GM18873 (cell line): Measurements from ENCODE around the gene RBFOX1.

Source experiments
- ATAC-seq: cut with Tn5 transposase; IDR thresholded peaks from one replicate; pipeline ENCODE4 v1.9.1; 2021; ENCODE audit warnings: mild to moderate bottlenecking, moderate library complexity, moderate number of reproducible peaks; ENCODE audit not compliant: unreplicated experiment, low FRiP score

RBFOX1 gene

DNA sequence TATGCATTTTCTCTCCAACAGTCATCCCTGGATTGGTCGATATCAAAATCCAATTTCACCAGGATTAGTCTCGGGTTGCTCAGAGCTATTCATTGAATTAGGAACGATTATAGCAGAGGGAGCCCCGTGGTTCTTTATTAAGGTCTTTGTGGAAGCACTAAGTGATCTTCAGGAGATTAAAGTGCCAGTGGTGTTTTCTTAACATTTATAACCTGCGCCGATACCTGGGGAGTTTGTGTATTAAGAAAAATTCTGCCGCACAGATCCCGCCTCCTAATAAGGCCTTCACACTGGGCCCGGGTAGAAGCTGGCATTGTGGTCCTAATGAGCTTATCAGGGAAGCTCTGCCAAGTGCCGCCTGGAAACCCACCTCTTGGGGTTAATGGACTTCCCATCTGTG, 238.7 kb downstream of the RBFOX1 start:
- no peak for ATAC-seq

DNA sequence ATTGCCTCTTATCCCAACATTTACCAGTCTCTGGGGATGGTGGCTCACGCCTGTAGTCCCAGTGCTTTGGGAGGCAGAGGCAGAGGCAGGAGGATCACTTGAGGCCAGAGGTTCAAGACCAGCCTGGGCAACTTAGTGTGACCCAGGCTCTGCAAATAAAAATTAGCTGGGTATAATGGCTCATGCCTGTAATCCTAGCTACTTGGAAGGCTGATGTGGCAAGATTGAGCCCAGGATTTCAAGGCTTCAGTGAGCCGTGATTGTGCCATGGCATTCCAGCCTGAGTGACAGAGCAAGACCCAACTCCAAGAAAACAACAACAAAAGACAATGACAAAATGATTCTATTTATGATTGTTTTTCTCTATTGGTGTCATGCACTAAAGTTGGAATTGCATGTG, 244.9 kb downstream of the RBFOX1 start:
- no peak for ATAC-seq

DNA sequence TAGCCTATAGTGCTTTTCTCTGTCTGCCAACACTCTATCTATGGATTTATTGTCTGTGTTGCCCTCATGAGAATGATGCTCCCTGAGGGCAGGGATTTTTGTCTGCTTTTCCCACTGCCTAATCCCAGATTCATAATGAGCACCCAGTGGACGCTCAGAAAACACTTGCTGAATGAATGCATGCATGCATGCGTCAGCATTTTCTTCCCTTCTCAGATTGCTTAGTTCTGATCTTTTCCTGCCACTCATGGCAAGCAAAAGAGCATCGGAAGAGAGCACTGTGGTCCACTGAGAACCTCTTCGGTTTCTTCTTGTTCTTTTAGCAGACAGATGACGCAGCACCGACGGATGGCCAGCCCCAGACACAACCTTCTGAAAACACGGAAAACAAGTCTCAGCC, 246.8 kb downstream of the RBFOX1 start:
- ATAC-seq = no peak

DNA sequence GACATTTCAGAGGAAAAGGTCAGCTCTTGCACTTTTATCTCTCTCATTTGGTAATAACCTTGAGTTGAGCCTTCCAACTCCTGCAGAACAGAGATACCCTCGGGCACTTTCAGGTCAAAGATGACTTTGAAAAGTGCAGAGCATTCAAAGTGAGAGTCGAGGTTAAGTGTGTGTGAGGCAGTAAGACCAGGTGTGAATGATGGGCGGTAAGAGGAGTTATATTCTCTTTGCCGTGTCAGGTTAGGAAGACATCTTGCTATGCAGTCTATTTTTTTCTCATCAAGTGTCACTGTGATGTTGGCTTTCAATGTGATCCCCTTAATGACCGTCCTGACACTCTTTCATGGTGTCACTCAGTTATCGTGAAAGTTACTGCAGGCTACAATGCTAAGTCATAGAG, 248.5 kb downstream of the RBFOX1 start:
- ATAC-seq = no peak

DNA sequence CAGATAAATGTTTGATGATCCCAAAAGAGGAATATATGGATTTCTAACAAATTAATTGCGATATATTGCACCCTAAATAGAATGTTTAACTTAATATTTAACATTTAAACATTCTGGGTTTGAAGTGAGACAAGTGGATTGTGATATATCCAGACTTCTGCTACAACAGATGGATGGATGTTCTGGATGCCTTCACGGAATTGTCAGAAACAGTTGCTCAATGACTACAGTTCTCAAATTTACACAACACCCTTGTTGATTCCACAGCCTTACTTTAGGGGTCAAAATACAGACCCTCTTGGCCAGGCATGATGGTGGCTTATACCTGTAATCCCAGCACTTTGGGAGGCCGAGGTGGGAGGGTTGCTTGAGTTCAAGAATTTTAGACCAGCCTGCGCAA, 250.8 kb downstream of the RBFOX1 start:
- no peak for ATAC-seq

DNA sequence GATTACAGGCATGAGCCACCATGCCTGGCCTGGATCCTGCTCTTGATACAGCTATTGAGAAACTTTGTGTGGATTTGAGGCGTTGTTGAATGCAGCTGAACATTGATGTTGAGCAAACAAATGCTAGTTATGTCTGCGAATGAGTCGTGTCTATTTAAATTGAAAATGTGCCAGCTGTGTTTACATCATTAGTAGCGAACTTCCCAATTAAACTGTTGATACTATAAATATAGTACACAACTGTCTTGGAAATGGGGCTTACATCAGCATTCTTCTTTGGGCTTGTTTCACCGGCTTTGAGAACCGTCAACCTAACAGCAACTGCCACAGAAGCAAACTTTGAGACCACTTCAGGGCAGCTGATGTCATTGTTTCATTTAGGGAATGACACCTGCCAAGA, 251.9 kb downstream of the RBFOX1 start:
- no peak for ATAC-seq

DNA sequence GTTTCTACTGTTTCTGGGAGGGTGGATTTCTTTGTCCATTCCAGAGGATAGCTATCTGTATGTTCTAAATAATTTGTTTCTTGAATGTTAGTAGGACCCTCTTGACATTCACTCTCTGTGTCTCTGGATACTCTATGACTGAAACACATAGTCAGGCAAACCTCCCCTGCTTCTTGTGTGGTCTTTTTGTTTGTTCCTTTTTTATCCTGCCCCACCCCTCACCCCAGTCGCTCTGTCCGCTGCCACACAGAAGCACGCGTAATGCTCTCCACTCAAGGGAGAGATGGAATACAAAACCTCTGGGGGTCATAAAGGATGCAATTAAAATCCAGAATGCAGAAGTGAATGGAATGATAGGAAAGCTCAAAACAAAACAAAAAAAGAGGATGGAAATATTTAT, 253.1 kb downstream of the RBFOX1 start:
- ATAC-seq = no peak

DNA sequence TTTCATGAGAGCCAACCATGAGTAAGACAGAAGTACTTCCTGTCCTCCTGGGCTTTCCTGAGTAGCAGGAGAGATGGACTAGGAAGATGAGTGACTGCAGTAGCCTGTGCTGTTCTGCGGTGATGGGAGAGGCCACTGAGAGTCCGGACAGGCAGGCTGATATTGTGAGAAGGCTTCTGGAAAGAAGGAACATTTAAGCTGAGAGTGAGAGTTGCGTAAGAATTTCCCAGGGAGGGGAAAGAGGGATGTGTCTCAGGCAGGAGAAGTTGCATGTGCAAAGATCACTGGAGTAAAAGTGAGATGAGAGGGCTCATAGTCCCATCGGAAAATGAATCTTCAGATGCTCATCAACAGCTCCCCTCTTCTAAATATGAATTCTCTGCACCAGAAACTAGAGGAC, 258.3 kb downstream of the RBFOX1 start:
- no peak for ATAC-seq

DNA sequence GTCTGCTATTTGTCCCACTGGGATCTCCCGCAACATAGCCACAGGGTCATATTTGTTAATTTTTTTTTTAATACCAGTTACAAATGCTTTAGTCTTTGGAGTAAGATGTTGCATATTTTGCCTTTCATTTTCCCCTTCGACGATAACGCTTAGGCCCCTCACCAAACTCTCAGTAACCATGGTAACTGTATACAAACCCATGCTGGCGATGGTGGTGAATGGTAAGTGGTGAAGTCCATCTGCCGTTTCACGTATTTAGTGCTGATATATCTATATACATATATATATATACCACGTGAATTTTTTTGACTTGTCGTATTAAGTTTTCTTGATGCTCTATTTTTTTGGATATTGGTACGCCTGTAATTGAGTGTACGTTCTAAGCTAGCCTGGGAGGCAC, 263.7 kb downstream of the RBFOX1 start:
- no peak for ATAC-seq

DNA sequence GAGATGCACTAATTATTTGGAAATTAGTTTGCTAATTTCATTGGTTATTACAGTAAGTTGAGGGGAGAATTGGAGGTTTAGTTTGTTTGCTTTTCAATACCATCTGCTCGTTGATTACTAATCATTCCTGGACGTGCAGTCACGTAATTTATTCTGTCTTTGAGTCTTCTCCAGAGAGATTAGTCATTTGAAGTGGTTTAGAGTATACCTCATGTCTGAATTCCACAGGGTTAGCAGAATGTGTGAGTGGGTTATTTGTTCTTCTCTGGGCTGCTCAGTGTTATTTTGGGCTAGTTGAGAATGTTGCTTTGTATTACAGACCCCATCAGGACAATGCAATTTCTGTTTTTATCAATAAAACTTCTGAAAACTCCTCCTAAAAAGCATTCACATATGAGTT, 265.0 kb downstream of the RBFOX1 start:
- no peak for ATAC-seq

DNA sequence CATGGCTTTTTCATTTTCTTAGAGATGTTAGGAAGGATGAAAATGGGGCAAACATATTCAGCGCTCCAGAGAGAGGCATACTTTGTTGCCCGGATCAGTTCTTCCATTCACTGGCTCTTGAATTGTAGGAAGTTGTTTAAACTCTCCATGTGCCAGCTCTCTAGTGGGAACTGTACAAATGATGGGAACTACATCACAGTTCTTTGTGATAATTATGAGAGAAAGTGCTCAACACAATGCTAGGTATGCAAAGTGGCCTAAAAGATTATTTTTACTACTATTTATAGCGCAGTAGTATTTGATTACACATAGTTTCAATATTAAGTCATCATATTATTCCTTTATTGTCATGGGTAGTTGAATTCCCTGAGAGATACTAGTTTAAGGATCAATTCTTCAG, 268.5 kb downstream of the RBFOX1 start:
- no peak for ATAC-seq

DNA sequence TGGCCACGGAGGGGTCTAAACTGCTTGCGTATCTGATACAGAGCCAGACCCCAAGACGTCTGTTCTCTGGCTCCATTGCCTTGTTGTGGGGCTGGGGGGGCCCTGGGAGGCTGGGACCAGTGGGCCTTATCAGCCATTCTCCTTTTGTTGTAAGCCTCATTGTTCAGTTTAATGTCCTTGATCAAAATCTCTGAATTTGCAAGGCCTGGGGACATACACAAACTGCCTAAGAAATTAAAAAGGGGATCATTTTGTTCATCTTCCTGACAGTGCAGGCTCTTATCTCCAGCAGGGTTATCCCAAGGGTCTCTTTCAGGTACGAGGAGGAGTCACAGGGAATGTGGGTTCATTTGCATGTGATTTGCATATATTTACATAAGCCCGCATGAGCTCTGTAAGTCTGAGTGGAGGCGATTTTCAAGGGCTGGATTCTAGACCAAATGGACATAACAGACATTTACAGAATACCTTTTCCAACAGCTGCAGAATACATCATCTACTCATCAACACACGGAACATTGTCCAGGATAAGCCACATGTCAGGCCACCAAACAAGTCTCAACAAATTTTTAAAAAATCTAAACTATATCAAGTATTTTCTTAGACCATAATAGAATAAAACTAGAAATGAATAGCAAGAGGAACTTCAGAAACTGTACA, 269.8 kb downstream of the RBFOX1 start:
- ATAC-seq = no peak

DNA sequence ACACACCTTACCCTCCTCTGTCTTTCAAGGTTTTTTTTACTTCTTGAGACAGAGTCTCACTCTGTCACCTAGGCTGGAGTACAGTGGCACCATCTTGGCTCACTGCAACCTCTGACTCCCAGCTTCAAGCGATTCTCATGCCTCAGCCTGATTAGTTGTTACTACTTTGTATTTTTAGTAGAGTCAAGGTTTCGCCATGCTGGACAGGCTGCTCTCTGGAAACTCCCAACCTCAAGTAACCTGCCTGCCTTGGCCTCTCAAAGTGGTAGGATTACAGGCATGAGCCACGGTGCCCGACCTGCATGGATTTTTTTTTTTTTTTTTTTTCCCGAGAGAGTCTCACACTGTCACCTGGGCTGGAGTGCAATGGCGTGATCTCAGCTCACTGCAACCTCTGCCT, 273.2 kb downstream of the RBFOX1 start:
- no peak for ATAC-seq

DNA sequence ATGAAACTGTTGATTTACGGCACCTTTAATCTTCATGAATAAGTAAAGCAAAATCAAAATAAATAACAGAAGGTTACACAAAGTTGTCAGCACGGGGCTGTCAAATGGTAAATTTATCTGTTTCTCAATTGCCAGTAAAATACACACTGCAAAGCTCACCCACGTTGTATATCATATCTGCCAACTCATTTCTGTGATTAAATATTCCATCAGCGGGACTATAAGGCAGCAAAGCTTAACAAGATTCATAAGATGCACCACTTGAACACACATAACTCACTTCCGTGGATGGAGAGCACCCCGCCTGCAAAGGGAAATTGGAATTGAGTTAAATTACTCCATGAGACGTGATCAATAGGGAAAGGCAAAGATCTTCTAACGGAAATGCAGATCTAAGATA, 280.0 kb downstream of the RBFOX1 start:
- no peak for ATAC-seq

DNA sequence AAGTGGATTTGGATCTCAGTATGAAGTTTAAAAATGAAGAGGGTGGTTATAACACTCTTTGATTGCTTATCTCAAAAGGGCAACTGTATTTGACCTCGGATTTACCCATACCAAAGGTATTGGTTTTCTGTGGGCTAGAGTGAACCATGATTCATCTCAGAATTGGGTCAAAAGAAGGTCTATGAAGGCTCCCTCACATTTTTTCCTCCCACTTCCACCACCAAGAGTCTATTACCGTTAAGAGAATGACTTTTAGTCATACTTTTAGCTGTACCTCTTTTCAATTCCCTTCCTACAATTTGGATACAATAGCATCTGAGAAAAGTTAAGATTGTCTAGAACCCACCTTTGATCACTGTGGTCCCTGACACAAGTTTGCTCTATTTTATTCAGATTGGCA, 280.9 kb downstream of the RBFOX1 start:
- ATAC-seq = no peak

DNA sequence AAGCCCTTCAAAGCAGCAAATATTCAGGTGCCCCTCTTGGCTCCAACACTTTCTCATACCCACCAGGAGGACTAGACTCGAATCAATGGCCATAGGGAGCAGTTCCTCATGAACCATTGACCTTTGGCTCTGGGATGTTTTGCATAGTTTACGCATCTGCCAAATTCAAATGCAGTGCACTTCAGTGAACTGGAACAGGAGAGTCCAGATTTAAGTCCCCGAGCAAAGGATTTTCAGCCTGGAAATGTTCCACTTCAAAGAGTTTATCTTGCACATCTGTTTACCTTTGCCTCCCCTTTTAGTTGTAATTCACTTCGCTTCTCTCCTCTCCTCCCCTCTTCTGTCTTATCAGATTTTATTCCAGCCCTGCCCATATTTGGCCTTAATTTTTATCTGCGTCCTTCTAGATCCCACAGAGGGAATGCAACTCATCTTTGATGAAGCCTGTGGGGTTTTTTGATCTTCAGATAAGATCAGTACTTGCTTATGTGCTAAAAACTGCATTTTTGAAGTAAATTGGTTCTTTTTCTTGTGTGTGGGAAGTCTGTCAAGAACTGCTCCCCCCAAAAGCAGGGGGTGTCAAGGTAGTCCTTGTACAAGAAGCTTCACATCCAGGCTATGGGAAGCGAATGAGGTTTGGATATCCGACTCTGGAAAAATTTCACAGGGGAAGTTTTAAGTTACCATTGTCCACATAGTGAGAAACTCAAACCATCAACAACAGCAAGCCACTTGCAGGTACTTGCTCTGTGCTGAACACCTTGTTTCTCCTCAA, 281.6 kb downstream of the RBFOX1 start:
- no peak for ATAC-seq

DNA sequence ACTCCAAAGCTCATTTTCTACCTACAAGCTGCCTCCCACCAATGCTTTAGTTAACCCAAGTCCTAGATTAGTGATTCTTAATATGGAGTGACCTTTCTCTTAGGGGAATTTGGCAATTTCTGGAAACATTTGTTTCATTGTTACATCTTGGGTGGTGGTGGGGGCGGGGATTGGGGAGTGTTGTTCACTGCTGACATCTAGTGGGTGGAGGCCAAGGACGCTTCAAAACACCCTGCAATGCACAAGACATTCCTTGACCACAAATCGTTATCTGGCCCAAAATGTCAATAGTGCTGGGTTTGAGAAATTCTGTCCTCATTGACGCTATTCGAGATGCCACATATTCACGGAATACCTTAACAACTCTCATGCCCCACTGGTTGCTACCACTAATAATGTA, 282.9 kb downstream of the RBFOX1 start:
- no peak for ATAC-seq

DNA sequence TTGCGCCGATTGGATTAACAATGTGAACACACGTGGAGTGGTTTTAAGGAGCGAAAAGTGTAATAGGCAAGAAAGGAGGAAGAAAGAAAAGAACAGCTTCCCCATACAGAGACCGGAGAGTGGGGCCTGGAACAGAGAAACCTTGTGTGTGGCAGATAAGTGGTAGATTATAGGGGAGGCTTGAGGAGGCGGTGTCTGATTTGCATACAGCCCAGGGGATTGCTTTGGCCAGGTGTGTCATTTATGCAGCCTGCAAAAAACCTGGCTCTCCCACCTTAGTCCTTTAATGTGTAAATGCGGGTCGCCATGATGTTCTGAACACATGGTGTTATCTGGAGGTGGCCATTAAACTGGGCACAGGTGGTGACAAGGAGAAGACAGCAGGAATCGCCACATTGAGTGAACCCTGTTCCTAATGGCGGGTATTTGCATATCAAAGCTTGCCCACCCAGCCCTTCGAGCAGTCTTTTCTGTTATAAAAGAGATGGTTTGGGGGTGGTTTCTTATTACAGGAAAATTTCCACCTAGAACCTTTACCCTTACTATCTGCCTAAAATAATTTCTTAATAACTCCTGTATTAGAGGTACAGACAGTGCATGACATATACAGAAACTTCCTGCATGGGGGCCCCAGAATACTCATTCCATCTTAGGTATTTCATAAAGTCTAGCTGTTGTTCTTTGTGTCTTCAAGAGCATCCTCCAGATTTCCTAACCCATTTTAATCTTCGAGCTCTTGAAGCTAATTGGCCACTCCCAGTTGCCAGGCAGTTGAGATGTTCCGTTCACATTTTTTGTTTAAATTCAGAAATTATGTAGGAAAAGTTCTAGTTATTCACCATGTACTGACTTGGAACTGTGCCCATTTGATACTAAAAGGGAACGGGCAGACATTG, 292.5 kb downstream of the RBFOX1 start:
- ATAC-seq = no peak

DNA sequence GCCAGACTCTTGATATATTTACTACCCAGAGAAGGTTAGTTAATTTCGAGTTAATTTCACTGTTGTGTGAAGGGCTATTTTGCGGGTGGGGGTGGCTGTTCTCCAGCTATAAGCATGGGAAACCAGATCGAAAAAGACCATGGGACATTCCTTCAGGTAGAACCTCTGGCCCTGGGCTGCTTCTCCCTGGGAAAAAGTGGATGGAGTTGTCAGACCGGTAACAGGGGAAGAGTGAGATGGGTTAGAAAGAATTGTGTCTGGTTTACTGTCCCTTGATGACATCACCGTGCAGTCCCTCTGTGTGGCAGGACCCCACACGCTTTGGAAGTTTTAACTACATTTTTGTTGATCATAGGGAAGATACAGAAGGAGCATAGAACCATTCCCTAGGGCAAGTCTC, 296.3 kb downstream of the RBFOX1 start:
- ATAC-seq = no peak

DNA sequence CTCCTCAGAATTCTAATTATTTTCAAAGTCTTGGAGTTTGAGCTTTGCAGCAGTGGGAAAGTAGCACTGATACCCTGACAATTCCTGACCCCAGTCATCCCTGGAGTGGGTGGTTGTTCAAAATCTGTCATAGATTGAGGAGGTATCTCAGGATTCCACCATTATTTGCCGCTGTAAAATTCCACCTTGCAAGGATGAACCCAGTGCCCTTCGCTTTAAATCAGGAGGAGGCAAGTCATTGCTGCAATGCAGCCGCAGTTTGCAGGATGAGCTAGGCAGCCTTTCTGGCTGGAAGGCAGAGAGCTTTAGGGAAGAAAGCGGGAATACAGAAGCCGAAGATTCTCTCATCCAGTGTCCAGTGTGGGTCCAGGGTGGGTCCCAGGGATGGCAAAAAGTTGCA, 296.9 kb downstream of the RBFOX1 start:
- no peak for ATAC-seq

DNA sequence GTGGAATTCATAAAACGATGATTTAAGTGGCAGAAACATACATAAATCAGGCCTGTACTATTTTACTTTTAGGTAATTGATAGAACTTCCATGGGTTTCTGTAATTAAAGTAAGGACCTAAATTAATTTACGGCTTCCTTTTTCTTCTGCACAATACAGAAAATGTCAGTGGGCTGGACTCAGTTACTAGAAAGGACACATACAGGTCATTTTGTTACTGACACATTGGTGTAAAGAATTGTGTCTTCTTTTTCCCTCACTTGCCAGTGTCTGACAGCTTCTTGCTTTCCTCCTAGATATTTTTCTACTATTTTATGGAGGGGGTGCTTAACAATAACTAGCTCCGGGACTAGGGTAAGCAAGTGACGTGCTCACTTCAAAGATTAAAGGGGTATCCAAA, 304.8 kb downstream of the RBFOX1 start:
- no peak for ATAC-seq
